Hematopoietic multipotent progenitor cell treated with erythropoietin and hydrocortisone succinate and interleukin-3 and kit ligand, for 17 days (in vitro differentiated cells): Measurements from ENCODE around the gene NNAT.
"Not testable (repeated sequence)": the region's sequence is repeated elsewhere in the genome, so short reads cannot be mapped to it uniquely, and the experiment has no call there.

Source experiments
- DNase-seq: peaks from one replicate; pipeline ENCODE4 v3.0.0-alpha.2; 2015; ENCODE audit warnings: low spot score

The NNAT gene

DNA sequence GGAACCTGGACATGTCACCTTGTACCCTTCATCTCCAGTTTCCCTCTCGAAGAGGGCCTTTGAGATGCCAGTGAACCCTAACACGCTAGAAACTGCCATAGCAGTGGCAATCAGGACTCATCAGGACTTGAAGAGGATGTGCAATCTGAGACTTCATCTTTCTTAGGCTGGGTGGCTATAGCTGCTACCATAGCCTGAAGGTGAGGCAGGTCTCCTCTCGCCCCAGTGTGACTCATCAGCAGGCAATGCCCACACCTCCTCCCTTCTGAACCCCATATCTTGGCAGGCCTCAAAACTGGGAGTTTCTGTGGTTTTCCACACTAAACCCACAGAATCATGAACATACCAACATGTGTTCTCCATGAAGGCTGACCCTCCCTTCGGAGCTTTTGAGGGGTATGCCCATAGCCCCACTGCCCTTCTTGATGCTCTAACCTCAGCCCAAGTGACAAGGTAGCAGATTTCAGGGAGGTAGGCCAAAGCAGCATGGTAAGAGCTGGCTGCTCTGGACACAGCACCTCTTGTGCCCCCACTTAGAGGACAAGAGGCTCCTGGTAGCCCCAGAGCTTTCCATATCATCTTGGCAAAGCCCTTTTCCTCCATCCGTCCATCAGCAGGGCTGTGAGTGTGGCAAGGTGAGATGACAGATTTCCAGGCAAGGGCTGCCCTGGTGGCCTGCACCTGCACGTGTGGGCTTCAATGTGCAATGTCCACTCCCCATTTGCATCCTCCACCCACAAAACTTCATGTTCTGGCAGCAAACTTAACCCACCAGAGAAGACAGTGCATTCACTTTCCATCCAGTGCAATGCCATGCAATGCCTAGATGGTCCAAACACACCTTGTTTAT is 4.0 kb downstream of the NNAT start:
- no peak for DNase-seq

DNA sequence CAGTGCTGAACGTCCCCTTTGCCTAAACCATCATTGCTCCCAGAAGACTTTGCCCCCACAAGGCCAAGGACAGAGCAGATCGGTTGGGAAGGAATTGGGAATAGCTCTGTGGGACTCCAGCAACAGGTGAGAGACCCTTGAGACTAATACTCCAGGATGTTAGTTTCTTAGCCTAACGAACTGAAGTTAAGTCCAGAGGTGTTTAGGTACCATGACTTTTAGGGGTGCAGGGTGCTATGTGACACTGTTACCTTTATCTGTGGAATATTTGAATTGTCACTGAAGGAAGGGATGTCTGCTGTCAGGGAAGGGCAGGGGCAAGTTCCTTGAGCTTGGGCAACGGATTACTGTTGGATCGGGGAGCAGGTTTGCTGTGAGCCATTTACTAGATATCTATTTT is 4.8 kb downstream of the NNAT start:
- DNase-seq = no peak

DNA sequence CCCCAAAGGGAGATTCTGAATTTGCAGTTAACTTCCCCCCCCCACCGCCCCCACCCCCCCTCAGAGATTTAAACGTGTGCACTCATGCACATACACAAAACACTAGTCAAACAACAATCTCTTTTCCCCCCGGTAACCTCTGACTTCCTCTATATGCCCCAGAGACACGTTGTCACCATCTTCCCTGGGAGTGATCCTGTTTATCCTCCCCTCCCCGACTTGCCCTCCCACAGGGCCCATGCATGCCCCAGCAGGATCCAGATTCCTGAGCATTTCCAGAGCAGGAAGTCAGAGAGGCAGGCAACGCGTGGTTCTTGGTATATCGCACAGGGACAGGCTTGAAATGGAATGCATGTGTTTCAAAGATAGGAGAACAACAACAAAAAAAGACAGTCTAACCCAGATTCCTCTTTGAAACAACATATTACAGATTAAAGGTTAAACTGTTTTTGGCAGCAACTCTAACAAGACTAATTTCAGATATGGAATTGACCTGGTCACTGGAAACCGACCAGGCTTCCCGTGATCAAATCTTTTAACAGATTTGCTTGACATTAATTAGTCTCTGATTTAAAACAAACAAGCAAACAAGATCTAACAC is 5.3 kb downstream of the NNAT start:
- no peak for DNase-seq

DNA sequence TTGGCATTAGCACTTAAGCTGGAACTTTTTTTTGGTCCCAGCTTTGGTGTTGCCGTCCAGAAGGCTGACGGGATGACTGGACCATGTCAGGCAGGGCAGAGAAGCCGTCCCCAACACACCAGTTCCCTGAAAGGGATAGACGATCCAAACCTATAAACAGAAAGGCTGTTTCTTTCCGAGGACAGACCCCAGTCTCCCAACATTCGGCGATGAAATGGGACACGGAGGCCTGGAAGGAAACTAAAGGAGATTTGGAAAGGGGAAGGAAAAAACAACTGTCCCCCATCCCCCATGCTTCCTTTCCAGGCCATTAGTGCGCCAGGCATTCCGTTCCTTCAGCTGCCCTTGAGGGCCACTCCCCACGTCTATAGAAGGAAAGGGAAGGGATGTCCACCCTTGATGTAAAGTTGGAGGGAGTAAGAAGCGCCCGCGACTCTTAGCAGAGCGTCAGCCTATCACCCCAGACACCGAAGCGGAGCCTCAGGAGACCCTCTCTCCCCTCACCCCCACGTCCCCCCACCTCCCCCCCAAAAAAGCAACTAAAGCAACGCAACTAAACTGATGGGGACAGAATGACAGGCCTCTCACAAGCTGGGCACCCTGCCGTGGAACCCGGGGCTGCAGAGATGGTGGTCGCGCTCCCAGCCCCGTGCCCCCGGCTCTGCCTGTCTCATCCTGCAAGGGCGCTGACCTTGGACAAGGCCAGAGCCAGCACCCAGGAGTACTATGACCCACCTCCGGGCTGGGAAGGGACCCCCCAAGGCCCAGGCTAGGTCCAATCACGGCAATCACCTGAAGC is 6.0 kb downstream of the NNAT start:
- DNase-seq = no peak

DNA sequence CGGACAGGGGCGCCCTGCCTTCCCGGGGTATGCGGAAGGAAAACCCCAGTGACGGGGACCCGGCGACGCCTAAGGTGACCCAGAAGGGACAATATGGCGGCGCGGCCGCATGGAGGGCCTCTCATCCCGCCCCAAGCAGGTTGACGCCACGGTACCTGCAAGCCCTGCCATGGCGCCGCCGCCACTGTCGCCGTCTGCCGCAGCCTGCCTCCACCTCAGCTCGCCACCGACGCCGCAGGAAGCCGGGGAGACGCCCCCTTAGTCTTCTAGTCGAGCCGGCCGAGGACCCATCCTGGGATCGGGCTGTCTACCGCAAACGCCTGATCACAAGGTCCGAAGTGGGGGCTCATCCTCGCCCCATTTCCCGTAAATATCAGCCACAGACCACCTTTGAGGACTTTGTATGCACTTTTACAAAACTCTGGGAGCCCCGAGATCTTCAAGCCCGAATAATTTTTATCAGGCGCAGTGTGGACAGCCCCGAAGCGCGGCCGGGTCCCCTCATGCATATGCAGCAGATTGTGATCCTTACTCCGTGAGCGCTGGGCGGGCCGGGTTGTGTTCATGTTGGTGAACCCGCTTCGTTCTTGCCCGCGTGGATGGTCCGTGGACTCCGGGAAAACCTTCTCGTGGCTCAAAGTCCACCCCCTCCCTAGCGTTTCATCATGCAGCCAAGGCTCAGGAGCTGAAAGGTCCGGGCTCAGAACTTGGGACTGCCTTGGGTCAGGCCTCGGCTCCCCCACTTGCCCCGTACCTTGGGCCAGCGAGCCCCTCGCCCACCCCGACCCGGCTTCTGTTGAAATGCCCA is 6.8 kb downstream of the NNAT start, which contains the start of gene BLCAP:
TSS of gene BLCAP (minus strand) at position 239 of the 808 bp plus-strand sequence. CDS start 8,702 bp downstream, outside the sequence.
- peak; percentile 95 for DNase-seq

DNA sequence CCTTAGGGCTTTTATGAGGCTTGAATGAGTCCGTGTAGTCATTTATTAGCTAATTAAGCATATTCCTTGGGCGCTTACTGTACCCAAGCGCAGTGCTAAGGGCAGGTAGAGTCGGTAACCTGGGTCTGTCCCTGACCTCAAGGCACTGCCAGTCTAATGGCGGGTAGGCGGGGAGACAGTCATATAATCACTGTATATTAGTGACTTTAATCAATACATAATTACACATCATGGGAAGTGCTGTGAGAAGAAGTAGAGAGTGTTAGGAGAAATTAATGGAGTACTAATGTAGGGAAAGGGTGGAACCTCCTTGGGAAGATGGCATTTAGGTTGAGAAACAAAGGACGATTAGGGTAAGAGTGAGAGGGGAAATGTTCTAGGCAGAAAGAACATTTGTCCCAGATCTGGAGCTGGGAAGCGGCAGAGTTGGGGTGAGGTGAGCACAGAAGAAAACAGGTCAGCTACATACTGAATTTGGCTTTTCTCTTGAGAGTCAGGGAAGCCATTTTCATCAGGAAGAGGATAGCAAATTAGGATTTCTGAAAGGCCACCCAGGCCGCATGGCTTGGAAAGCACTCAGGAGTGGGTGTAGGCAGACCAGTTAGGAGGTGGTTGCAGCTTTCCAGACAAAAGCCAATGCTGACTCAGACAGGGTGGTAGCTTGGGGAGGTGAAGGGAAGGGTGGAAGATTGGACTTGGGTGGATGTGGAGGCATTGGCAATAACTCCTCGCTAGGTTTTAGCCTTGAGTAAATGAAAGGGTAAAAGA is 7.6 kb downstream of the NNAT start:
- DNase-seq = no peak

DNA sequence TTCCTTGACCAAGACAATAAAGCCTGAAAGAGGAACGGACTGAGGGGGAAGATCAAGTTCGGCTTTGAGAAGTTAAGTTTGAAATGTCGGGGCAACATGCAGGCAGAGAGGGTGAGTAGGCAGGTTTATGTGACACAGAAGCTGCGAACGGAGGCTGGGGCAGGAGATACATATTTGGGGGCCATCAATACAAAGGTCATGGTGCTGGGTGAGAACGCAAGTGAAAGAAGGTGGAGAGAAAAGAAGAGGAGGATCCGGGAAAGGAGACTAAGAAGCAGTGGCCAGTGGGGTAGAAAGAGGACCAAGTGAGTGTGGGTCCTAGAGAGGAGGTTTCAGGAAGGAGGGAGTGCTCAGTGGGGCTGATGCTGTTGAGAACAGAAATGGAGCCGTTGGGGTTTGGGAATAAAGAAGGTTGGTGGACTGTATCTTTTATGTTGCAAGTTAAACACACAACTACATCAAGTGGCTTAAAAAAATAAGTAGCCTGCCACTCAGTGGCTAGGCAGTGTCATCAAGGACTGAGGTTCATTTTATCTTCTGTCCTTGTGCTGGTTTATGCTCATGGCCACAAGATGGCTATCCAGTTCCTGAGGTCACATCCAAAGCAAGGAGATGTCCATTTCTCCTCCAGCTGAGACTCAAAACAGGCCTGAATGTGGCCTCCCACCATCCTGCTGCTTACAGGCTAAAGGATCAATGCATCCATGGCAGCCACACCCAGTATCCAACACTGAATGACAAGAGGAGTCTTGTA is 8.3 kb downstream of the NNAT start:
- no peak for DNase-seq

DNA sequence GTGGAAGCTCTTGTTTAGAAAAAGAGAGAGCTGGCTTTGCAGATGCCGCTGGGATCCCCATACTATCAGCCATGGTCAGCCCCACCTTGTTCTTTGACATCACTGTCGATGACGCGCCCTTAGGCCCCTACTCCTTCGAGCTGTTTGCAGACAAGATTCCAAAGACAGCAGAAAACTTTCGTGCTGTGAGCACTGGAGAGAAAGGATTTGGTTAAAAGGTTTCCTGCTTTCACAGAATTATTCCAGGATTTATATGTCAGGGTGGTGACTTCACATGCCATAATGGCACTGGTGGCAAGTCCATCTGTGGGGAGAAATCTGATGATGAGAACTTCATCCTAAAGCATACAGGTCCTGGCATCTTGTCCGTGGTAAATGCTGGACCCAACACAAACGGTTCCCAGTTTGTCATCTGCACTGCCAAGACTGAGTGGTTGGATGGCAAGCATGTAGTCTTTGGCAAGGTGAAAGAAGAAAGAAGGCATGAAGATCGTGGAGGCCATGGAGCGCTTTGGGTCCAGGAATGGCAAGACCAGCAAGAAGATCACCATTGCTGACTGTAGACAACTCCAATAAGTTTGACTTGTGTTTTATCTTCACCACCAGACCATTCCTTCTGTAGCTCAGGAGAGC is 9.0 kb downstream of the NNAT start:
- DNase-seq = no peak

DNA sequence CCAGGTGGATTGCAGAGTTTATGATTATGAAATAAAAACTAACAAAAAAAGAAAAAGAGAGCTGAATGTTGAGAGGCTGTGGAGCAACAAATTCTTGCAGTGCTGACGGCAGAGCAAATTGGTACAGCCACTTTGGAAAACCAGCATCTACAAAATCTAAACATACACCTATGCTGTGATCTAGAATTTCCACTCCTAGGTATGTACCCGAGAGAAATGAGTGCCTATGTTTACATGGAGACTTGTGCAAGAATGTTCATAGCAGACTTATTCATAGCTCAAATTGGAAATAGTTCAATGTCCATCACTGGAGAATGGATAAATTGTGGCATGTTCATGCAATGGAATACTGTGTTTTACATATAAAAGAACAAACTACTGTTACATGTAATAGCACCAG is 9.6 kb downstream of the NNAT start:
- DNase-seq = no peak

DNA sequence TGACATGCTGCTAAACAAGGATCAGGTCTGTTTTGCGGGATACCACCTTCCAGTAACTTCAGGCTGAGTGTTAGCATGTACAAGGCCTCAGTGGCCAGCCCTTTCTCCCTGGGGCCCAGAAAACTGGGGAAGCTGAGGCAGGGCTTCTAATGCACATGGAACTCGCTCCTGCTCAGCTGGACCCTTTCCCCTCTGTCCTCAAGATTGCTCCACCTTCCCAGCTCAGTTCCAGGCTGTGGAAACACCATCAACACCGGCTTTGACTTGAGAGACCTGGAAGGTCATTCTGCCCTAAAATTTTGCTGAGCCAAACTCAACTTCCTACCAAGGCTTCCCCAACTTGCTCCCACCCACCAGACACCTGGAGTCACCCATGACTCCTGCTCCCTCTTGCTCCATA is 10.8 kb downstream of the NNAT start:
- no peak for DNase-seq

DNA sequence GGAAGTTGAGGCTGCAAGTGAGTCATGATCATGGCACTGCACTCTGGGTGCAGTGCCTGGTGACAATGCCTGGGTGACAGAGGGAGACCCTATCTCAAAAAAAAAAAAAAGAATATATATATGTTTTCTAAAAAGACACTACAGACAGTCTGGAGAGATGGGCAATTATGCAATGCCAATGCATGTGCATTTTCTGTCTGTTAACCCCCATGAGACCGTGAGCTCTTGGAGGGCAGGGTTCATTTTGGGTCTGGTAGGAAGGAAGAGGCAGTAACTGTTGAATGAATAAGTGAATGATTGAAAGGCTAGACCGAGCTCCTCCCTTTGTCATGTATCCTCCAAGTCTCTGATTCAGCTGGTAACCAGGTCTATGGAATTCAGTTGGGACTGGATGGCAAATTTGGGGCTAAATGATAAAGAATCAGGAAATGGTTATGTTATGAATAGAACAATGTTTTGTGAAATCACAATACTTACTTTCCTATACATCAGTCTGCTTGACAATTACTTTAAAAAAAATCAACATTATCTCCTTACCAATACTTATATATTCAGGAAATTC is 12.2 kb downstream of the NNAT start:
- DNase-seq = no peak

DNA sequence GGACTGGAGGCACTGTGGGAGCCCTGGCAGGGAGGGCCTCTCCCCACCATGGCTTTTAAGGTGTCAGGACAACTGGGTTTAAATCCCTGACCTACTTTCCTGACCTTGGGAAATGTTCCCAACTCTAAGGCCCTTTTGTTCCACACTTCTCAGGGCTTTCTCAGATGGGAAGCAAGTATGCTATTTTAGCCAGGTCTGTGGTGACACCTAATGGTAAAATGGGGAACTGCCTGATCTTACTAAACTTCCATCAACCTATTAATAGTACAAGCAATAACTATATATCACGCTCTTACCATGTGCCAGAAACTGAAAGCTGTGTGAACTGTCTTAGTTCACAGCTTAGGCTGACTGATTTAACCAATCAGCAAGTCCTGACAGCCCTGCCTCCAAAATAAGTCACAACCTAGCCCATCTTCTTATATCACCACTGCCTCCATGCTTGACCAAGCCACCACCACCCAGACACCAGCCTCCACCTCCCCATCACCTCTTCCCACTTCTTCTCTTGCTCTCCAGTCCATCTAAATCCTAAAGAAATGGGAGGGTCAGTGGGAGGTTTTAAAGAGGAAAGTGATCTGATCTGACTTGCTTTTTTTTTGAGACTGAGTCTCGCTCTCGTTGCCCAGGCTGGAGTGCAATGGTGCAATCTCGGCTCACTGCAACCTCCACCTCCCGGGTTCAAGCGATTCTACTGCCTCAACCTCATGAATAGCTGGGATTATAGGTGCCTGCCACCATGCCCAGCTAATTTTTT is 13.5 kb downstream of the NNAT start:
- peak; percentile 79 for DNase-seq

DNA sequence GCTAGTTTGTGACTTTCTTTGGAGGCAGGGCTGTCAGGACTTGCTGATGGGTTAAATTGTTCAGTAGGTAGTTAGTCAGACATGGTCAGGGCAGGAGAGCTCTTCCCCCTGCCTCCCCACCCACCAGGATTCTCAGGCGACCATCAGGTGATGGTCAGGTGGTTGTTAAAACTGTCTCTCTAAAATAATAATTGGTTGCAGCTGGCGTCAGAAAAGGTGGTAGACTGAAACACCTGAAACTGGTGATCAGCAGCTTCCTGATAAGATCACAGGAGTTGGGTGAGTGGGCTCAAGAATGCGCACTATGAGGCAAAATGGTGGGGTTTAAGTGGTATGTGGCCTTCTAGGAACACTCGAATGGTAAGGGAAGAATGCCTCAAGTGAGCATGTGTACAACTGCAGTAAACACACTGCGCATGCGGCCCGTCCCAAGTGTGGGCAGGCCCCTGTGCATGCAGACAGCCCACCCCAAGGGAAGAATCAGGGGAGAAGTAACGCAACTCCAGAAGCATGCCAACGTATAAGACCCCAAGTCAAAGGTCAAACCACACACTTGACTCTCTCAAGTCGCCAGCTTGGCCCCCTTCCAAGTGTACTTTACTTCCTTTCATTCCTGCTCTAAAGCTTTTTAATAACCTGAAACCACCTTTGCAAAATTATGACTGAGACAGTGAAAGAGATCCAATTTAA is 14.5 kb downstream of the NNAT start:
- no peak for DNase-seq

DNA sequence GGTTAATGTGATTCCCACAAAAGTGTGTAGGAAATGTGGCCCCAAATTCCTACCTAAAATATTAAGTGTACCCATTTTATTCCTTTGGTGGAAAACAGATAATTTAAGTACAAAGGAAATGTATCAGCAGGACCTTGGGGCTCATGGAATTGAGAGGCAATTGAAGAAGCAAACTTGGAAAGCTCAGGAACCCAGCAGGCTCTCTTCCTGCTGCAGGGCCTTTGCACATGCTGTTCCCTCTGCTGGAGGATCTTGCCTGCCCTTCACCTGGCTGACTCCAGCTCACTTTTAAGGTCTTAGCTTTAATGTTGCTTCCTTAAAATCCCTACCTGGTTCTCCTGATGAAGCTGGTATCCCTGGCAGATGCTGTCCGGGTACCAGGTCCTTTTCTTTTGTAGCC is 16.5 kb downstream of the NNAT start:
- no peak for DNase-seq

DNA sequence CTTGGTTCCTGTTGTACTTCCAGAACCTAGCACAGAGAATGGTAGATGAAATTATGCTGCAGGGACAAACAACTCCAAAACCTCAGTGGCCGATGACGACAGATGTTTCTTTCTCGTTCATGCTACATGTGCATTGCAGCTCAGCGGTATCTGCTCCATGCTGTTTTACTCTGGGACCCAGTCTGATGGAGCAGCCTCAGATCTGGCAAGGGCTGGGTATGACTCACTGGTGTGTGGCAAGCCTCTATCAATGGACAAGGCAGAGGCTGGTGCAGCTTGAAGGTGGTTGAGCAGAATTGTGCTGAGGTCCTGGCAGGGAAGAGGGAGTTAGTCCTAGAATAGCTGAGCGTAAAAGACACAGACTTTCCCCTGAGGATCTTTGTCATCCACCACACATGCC is 17.0 kb downstream of the NNAT start:
- no peak for DNase-seq

DNA sequence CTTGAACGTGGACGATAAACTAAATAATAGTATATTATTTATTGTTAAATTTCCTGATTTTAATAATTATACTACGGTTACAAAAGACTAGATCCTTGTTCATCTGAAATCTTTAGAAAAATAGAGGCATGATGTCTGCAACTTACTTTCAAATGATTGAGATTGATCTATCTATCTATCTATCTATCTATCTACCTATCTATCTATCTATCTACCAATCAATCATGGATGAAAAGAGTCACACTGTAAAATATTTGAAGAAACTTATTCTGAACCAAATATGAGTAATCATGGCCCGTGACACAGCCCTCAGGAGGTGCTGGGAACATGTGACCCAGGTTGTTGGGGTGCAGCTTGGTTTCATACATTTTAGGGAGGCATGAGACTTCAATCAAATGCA is 18.4 kb downstream of the NNAT start:
- no peak for DNase-seq

DNA sequence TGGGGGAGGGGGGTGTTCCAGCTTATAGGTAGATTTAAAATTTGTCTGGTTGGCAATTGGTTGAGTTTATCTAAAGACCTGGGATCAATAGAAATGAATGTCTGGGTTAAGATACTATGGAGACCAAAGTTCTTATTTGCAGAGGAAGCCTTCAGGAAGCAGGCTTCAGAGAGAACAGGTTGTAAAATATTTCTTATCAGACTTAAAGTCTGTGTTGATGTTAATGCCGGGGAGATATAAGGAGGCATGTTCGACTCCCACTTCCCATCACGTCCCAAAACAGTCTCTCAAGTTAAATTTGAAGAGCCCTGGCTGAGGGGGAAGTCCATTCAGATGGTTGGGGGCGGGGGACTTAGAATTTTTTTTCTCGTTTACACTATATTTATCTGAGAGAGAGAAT is 19.0 kb downstream of the NNAT start:
- no peak for DNase-seq

DNA sequence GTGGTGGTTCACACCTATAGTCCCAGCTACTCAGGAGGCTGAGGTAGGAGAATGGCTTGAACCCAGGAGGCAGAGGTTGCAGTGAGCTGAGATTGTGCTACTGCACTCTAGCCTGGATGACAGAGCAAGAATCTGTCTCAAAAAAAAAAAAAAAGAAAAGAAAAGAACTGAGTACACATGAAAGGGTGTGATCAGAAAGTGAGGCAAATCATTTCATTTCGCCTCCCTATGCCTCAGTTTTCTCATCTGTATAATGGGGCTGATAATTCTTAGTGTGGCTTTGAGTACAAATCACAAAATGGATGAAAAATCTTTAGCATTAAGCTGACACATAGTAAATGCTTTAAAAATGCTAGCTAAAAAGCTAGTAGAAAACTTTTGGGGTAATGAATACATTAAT is 19.8 kb downstream of the NNAT start:
- not testable (repeated sequence) for DNase-seq
